Measurements from ENCODE around the gene MED16. TPM values are rescaled to one million over a fixed set of nuclear protein-coding genes. Genes with fewer than 3 reads are reported as not detected.
"Not testable (repeated sequence)": the region's sequence is repeated elsewhere in the genome, so short reads cannot be mapped to it uniquely, and the experiment has no call there.

MED16 gene
- total RNA-seq, 6 experiments from 2014 or later: 32.0 to 35.7 (median 33.3) TPM

- DNase-seq: no peak
- peaks cover 0 to 6% (median 0%) of the 10 kb centered on the region in 4 donors for H3K36me3 ChIP-seq
Observed at GRCh38 chr19:898663-899062, 5.7 kb upstream of the MED16 start.

GRCh38 chr19:897442-898039 is 4.6 kb upstream of the MED16 start:
- Histone ChIP-seq H3K27me3 (no peaks in the 10 kb centered on the region), H3K4me3 (no peak overlapping the region), H3K9me3 (no peaks in the 10 kb centered on the region), H3K4me1 (peaks cover 0 to 8% (median 0%) of the 10 kb centered on the region in 4 donors), H3K27ac (no peak overlapping the region), H3K36me3 (peaks cover 0 to 6% (median 0%) of the 10 kb centered on the region in 4 donors)
- ATAC-seq: no peak
- intact Hi-C loops (cut with DNase I): no loop called here
- WGBS (ENCODE audit: insufficient coverage, low coverage, low lambda C conversion rate, missing lambda C conversion rate): 87% methylated on average over 8 of the region's 26 CpGs
- no peak for TF ChIP-seq POLR2A (IDR thresholded peaks at IDR 0.05)
- TF ChIP-seq CTCF (IDR thresholded peaks at IDR 0.05): no peak
- DNase-seq: no peak

More at GRCh38 chr19:898663-899062, 5.7 kb upstream of the MED16 start:
- H3K9me3 ChIP-seq: no peaks in the 10 kb centered on the region
- peaks cover 0 to 11% (median 0%) of the 10 kb centered on the region in 4 donors for H3K4me1 ChIP-seq
- H3K4me3 ChIP-seq: no peak overlapping the region
- H3K27ac ChIP-seq: no peak overlapping the region
- intact Hi-C loops (cut with DNase I): no loop called here
- H3K27me3 ChIP-seq: no peaks in the 10 kb centered on the region
- WGBS (ENCODE audit: insufficient coverage, low coverage, low lambda C conversion rate, missing lambda C conversion rate): 94% methylated on average over 2 of the region's 20 CpGs
- TF ChIP-seq POLR2A (IDR thresholded peaks at IDR 0.05): no peak
- TF ChIP-seq CTCF (IDR thresholded peaks at IDR 0.05): no peak
- no peak for ATAC-seq

- no peak for ATAC-seq
Observed at GRCh38 chr19:896999-897398, 4.0 kb upstream of the MED16 start.

GRCh38 chr19:896434-896833 is 3.4 kb upstream of the MED16 start:
- TF ChIP-seq POLR2A (IDR thresholded peaks at IDR 0.05): no peak
- TF ChIP-seq CTCF (IDR thresholded peaks at IDR 0.05): no peak
- Histone ChIP-seq H3K9me3 (no peaks in the 10 kb centered on the region), H3K4me1 (no peaks in the 10 kb centered on the region), H3K4me3 (no peak overlapping the region), H3K36me3 (peaks cover 0 to 6% (median 0%) of the 10 kb centered on the region in 4 donors), H3K27ac (no peak overlapping the region), H3K27me3 (no peaks in the 10 kb centered on the region)
- DNase-seq (no peak), ATAC-seq (no peak)
- intact Hi-C loops (cut with DNase I): no loop called here
- WGBS (ENCODE audit: insufficient coverage, low coverage, low lambda C conversion rate, missing lambda C conversion rate): 93% methylated on average over 8 of the region's 10 CpGs

More at GRCh38 chr19:896999-897398, 4.0 kb upstream of the MED16 start:
- intact Hi-C loops (cut with DNase I): no loop called here
- no peak for TF ChIP-seq POLR2A (IDR thresholded peaks at IDR 0.05)
- WGBS (ENCODE audit: insufficient coverage, low coverage, low lambda C conversion rate, missing lambda C conversion rate): 88% methylated on average over 9 of the region's 11 CpGs
- Histone ChIP-seq H3K36me3 (peaks cover 0 to 6% (median 0%) of the 10 kb centered on the region in 4 donors), H3K4me3 (no peak overlapping the region), H3K4me1 (peaks cover 0 to 2% (median 0%) of the 10 kb centered on the region in 4 donors), H3K27ac (no peak overlapping the region), H3K27me3 (no peaks in the 10 kb centered on the region), H3K9me3 (no peaks in the 10 kb centered on the region)
- no peak for DNase-seq

- no peaks in the 10 kb centered on the region for H3K9me3 ChIP-seq
- intact Hi-C loops (cut with DNase I): no loop called here
- 5% methylated on average over 23 of the region's 27 CpGs for WGBS (ENCODE audit: insufficient coverage, low coverage, low lambda C conversion rate, missing lambda C conversion rate)
- H3K36me3 ChIP-seq: peaks cover 0 to 9% (median under 1%) of the 10 kb centered on the region in 4 donors
- H3K27ac ChIP-seq: peak overlapping the region in 2 of 3 donors; percentile 89 to 90
- TF ChIP-seq POLR2A (IDR thresholded peaks at IDR 0.05) (no peak), CTCF (IDR thresholded peaks at IDR 0.05) (no peak)
- no peaks in the 10 kb centered on the region for H3K4me1 ChIP-seq
- no peak for ATAC-seq
- no peak for DNase-seq
- H3K4me3 ChIP-seq: peak overlapping the region; percentile 72 to 94 (median 86)
- no peaks in the 10 kb centered on the region for H3K27me3 ChIP-seq
Observed at GRCh38 chr19:892243-892893, 619 bp downstream of the MED16 start.

GRCh38 chr19:891421-892200 is 1.4 kb downstream of the MED16 start:
- H3K9me3 ChIP-seq; ATAC-seq; H3K4me1 ChIP-seq; intact Hi-C loops (cut with DNase I); DNase-seq; H3K27me3 ChIP-seq; H3K36me3 ChIP-seq; H3K27ac ChIP-seq: not testable (repeated sequence)
- WGBS (ENCODE audit: insufficient coverage, low coverage, low lambda C conversion rate, missing lambda C conversion rate): 88% methylated on average over 22 of the region's 50 CpGs
- peak overlapping the region; percentile 72 to 94 (median 86) for H3K4me3 ChIP-seq

Measured in right lobe of liver (tissue), 6 donors.